ENCODE results near the gene GANC. TPM values are rescaled to one million over a fixed set of nuclear protein-coding genes. Genes with fewer than 3 reads are reported as not detected.

The GANC gene
- total and polyA plus RNA-seq, 8 donors = 5.2 to 77.6 (median 12.1) TPM

GRCh38 chr15:42402455-42403205 lies 129.6 kb downstream of the GANC start:
- Histone ChIP-seq H3K27me3 (no peaks in the 10 kb centered on the region), H3K9me3 (no peaks in the 10 kb centered on the region), H3K36me3 (peaks cover 0 to 48% (median 29%) of the 10 kb centered on the region in 4 donors), H3K4me3 (no peak overlapping the region), H3K27ac (no peak overlapping the region), H3K4me1 (peaks cover 0 to 3% (median 0%) of the 10 kb centered on the region in 4 donors)
- TF ChIP-seq POLR2A (IDR thresholded peaks at IDR 0.05) (no peak), POLR2AphosphoS5 (IDR thresholded peaks at IDR 0.05) (no peak), CTCF (IDR thresholded peaks at IDR 0.05) (no peak), EP300 (IDR thresholded peaks at IDR 0.05) (no peak)
- no peak for DNase-seq
- intact Hi-C loops (cut with DNase I; ENCODE audit: low total_unique reads) = no loop called here
- WGBS, 5 donors = 84 to 92% (median 89%) methylated on average over 14 to 15 of the region's 15 CpGs

GRCh38 chr15:42403389-42403788 lies 130.4 kb downstream of the GANC start:
- DNase-seq = no peak
- no peak for TF ChIP-seq CTCF (IDR thresholded peaks at IDR 0.05)
- TF ChIP-seq POLR2AphosphoS5 (IDR thresholded peaks at IDR 0.05) = no peak
- TF ChIP-seq EP300 (IDR thresholded peaks at IDR 0.05) = no peak
- TF ChIP-seq POLR2A (IDR thresholded peaks at IDR 0.05) = no peak
- Histone ChIP-seq H3K36me3 (peaks cover 0 to 48% (median 29%) of the 10 kb centered on the region in 4 donors), H3K27ac (no peak overlapping the region), H3K9me3 (no peaks in the 10 kb centered on the region), H3K4me3 (no peak overlapping the region), H3K4me1 (peaks cover 0 to 3% (median 0%) of the 10 kb centered on the region in 4 donors), H3K27me3 (no peaks in the 10 kb centered on the region)
- intact Hi-C loops (cut with DNase I; ENCODE audit: low total_unique reads) = no loop called here
- 88 to 98% (median 95%) methylated on average over 3 to 7 of the region's 7 CpGs for WGBS, 5 donors

- Histone ChIP-seq H3K4me3 (no peak overlapping the region), H3K9me3 (no peaks in the 10 kb centered on the region), H3K27me3 (no peaks in the 10 kb centered on the region)
These were observed 131.6 kb downstream of the GANC start for GRCh38 chr15:42404461-42405235.

More at GRCh38 chr15:42404461-42405235, 131.6 kb downstream of the GANC start:
- DNase-seq = no peak
- 75 to 88% (median 81%) methylated on average over 11 to 12 of the region's 12 CpGs for WGBS, 5 donors
- Histone ChIP-seq H3K4me1 (peaks cover 0 to 3% (median 0%) of the 10 kb centered on the region in 4 donors), H3K36me3 (peaks cover 0 to 43% (median 30%) of the 10 kb centered on the region in 4 donors), H3K27ac (no peak overlapping the region)
- intact Hi-C loops (cut with DNase I; ENCODE audit: low total_unique reads) = no loop called here
- TF ChIP-seq POLR2A (IDR thresholded peaks at IDR 0.05) (no peak), POLR2AphosphoS5 (IDR thresholded peaks at IDR 0.05) (no peak), EP300 (IDR thresholded peaks at IDR 0.05) (no peak), CTCF (IDR thresholded peaks at IDR 0.05) (no peak)

All from stomach (tissue), 9 donors.